MM.1S (cell line): Measurements from ENCODE around the gene NAALADL2.

Experiments
- CTCF ChIP-seq: fragments of 300-600 bp; sonication (generic); IDR thresholded peaks from 2 replicates; pipeline ENCODE4 v1.5.1; 2016; ENCODE audit warnings: antibody characterized with exemption, low read length, mixed read lengths
- EZH2phosphoT487 ChIP-seq: fragments of 300-600 bp; sonication (generic); IDR thresholded peaks from 2 replicates; pipeline ENCODE4 v1.6.1; 2018; ENCODE audit warnings: antibody characterized with exemption, low read length

- TF ChIP-seq CTCF (no peak), EZH2phosphoT487 (no peak)
Observed at GRCh38 chr3:175749981-175750380, 890.8 kb downstream of the NAALADL2 start.
